ENCODE data around the gene TEX101. TPM values are rescaled to one million over a fixed set of nuclear protein-coding genes. Genes with fewer than 3 reads are reported as not detected.
"Not testable (repeated sequence)": the region's sequence is repeated elsewhere in the genome, so short reads cannot be mapped to it uniquely, and the experiment has no call there.

TEX101 gene
- total and polyA plus RNA-seq, 7 donors: 0.22 TPM; not detected in 6

DNA sequence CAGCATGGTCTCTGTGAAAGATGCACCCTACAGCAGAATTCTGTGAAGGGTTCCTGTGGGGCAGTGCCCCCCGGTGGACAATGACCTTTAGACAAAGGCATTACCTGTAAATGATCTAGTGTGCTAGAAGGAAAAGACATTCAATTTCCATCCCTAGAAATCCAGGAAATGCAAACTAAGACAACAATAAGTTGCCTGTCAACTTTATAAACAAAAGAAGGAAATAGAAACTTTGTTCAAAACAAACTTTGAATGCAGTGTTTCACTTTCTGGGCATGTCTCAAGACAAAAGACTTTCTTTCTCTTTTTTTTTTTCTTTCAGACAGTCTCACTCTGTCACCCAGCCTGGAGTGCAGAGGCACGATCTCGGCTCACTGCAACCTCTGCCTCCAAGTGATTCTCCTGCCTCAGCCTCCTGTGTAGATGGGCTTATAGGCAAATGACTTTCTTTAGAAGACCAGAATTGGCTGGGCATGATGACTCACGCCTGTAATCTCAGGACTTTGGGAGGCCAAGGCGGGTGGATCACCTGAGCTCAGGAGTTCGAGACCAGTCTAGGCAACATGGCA lies 15.5 kb downstream of the TEX101 start:
- TF ChIP-seq POLR2A (IDR thresholded peaks at IDR 0.05): no peak
- no peak for TF ChIP-seq POLR2AphosphoS5 (IDR thresholded peaks at IDR 0.05)
- TF ChIP-seq EP300 (IDR thresholded peaks at IDR 0.05): no peak
- TF ChIP-seq, protein P1, sequence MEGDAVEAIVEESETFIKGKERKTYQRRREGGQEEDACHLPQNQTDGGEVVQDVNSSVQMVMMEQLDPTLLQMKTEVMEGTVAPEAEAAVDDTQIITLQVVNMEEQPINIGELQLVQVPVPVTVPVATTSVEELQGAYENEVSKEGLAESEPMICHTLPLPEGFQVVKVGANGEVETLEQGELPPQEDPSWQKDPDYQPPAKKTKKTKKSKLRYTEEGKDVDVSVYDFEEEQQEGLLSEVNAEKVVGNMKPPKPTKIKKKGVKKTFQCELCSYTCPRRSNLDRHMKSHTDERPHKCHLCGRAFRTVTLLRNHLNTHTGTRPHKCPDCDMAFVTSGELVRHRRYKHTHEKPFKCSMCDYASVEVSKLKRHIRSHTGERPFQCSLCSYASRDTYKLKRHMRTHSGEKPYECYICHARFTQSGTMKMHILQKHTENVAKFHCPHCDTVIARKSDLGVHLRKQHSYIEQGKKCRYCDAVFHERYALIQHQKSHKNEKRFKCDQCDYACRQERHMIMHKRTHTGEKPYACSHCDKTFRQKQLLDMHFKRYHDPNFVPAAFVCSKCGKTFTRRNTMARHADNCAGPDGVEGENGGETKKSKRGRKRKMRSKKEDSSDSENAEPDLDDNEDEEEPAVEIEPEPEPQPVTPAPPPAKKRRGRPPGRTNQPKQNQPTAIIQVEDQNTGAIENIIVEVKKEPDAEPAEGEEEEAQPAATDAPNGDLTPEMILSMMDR (IDR thresholded peaks at IDR 0.05): no peak
- Histone ChIP-seq H3K36me3 (no peaks in the 10 kb centered on the region), H3K27ac (no peak overlapping the region), H3K9me3 (no peaks in the 10 kb centered on the region), H3K4me1 (no peaks in the 10 kb centered on the region), H3K4me3 (no peak overlapping the region), H3K27me3 (no peaks in the 10 kb centered on the region)
- WGBS, 2 donors: 21 to 55% methylated on average over 6 of the region's 6 CpGs
- intact Hi-C loops (cut with DNase I): no loop called here
- no peak for DNase-seq

DNA sequence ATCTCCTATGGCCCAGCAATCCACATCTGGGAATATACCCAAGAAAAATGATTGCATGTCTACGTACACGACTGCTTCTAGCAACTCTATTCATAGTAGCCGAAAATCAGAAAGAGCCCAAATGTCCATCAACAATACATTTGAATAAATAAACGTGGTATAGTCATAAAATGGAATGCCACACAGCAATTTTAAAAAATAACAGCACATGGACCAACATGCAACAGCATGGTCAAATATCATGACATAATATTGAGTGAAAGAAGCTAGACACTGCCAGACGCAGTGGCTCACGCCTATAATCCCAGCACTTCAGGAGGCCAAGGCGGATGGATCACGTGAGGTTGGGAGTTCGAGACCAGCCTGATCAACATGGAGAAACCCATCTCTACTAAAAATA lies 16.3 kb downstream of the TEX101 start:
- intact Hi-C loops (cut with DNase I): no loop called here
- no peak overlapping the region for H3K27ac ChIP-seq
- no peak overlapping the region for H3K4me3 ChIP-seq
- DNase-seq: no peak
- 79 to 90% methylated on average over 9 of the region's 9 CpGs for whole genome bisulfite sequencing, 2 donors
- H3K4me1 ChIP-seq: no peaks in the 10 kb centered on the region
- H3K27me3 ChIP-seq: no peaks in the 10 kb centered on the region
- TF ChIP-seq POLR2A (IDR thresholded peaks at IDR 0.05): no peak
- TF ChIP-seq, protein P1 (IDR thresholded peaks at IDR 0.05): no peak
- TF ChIP-seq POLR2AphosphoS5 (IDR thresholded peaks at IDR 0.05): no peak
- TF ChIP-seq EP300 (IDR thresholded peaks at IDR 0.05): no peak
- no peaks in the 10 kb centered on the region for H3K36me3 ChIP-seq
- no peaks in the 10 kb centered on the region for H3K9me3 ChIP-seq

DNA sequence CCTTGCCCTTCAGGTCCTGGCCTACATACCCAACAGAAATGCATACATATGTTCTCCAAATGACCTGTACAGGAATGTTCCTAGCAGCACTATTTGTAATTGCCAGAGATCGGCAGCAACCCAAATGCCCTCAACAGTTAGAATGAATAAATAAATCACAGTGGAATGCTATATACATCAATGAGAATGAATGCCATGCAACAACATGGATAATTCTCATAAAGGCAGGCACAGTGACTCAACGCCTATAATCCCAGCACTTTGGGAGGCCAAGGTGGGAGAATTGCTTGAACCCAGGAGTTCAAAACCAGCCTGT lies 18.6 kb downstream of the TEX101 start:
- no peaks in the 10 kb centered on the region for H3K36me3 ChIP-seq
- 94 to 95% methylated on average over 2 of the region's 2 CpGs for WGBS, 2 donors
- no peak overlapping the region for H3K4me3 ChIP-seq
- no peaks in the 10 kb centered on the region for H3K4me1 ChIP-seq
- intact Hi-C loops (cut with DNase I): no loop called here
- TF ChIP-seq POLR2A (IDR thresholded peaks at IDR 0.05): no peak
- TF ChIP-seq EP300 (IDR thresholded peaks at IDR 0.05): no peak
- TF ChIP-seq, protein P1 (IDR thresholded peaks at IDR 0.05): no peak
- TF ChIP-seq POLR2AphosphoS5 (IDR thresholded peaks at IDR 0.05): no peak
- no peak for DNase-seq
- no peaks in the 10 kb centered on the region for H3K27me3 ChIP-seq
- no peak overlapping the region for H3K27ac ChIP-seq
- no peaks in the 10 kb centered on the region for H3K9me3 ChIP-seq

DNA sequence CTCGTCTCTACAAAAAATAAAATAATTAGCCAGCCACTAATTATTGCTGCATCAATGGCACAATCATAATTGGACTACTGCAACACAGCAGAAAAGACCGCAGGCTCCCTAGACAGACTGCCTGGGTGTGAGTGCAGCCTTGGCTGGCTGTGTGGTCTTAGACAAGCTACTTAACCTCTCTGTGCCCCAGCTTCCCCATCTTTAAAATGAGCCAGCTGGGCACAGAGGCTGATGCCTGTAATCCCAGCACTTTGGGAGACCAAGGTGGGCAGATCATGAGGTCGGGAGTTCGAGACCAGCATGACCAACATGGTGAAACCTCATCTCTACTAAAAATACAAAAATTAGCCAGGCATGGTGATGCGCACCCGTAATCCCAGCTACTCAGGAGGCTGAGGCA lies 19.0 kb downstream of the TEX101 start:
- H3K27ac ChIP-seq: no peak overlapping the region
- WGBS, 2 donors: 92 to 94% methylated on average over 6 of the region's 6 CpGs
- no peak overlapping the region for H3K4me3 ChIP-seq
- TF ChIP-seq, protein P1 (IDR thresholded peaks at IDR 0.05): no peak
- TF ChIP-seq EP300 (IDR thresholded peaks at IDR 0.05) (no peak), POLR2AphosphoS5 (IDR thresholded peaks at IDR 0.05) (no peak), POLR2A (IDR thresholded peaks at IDR 0.05) (no peak)
- no peaks in the 10 kb centered on the region for H3K36me3 ChIP-seq
- no peaks in the 10 kb centered on the region for H3K9me3 ChIP-seq
- H3K4me1 ChIP-seq: no peaks in the 10 kb centered on the region
- DNase-seq: no peak
- intact Hi-C loops (cut with DNase I): no loop called here
- H3K27me3 ChIP-seq: no peaks in the 10 kb centered on the region

DNA sequence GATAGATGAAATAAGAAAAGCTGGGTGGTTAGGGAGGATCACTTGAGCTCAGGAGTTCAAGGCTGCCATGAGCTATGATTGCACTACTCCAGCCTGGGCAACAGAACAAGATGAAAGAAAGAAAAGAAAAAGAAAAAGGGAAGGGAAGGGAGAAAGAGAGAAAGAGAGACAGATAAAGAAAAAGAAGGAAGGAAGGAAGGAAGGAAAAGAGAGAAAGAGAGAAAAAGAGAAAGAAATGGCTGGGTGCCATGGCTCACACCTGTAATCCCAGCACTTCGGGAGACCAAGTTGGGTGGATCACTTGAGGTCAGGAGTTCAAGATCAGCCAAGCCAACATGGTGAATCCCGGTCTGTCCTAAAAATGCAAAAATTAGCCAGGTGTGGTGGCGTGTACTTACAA lies 21.1 kb downstream of the TEX101 start:
- WGBS, 2 donors: 74 to 90% methylated on average over 3 of the region's 3 CpGs
- no peak for DNase-seq
- H3K27me3 ChIP-seq: no peaks in the 10 kb centered on the region
- no peaks in the 10 kb centered on the region for H3K36me3 ChIP-seq
- no peaks in the 10 kb centered on the region for H3K4me1 ChIP-seq
- no peak overlapping the region for H3K4me3 ChIP-seq
- intact Hi-C loops (cut with DNase I): no loop called here
- TF ChIP-seq EP300 (IDR thresholded peaks at IDR 0.05) (no peak), POLR2AphosphoS5 (IDR thresholded peaks at IDR 0.05) (no peak), POLR2A (IDR thresholded peaks at IDR 0.05) (no peak)
- TF ChIP-seq, protein P1 (IDR thresholded peaks at IDR 0.05): no peak
- H3K9me3 ChIP-seq: no peaks in the 10 kb centered on the region
- no peak overlapping the region for H3K27ac ChIP-seq

DNA sequence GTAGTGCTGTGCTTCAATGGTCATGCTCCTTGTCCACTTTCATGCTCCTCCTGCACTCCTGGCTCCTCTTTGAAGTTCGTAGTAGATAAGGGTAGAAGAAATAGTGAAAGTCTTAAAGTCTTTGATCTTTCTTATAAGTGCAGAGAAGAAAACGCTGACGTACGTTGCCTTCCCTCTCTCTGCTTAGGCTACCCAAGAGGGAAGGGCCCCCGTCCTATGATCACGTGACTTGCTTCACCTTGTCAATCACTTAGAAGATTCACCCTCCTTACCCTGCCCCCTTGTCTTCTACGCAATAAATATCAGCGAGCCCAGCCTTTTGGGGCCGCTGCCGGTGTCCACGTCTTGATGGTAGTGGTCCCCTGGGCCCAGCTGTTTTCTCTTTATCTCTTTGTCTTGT lies 22.6 kb downstream of the TEX101 start:
- WGBS, 2 donors: 89 to 95% methylated on average over 11 of the region's 11 CpGs
- H3K4me3 ChIP-seq; DNase-seq; intact Hi-C loops (cut with DNase I); H3K9me3 ChIP-seq; H3K27me3 ChIP-seq; H3K36me3 ChIP-seq; H3K27ac ChIP-seq; H3K4me1 ChIP-seq: not testable (repeated sequence)

All from sigmoid colon (tissue), 7 donors.